ENCODE data around the gene JMJD8.

The JMJD8 gene

DNA sequence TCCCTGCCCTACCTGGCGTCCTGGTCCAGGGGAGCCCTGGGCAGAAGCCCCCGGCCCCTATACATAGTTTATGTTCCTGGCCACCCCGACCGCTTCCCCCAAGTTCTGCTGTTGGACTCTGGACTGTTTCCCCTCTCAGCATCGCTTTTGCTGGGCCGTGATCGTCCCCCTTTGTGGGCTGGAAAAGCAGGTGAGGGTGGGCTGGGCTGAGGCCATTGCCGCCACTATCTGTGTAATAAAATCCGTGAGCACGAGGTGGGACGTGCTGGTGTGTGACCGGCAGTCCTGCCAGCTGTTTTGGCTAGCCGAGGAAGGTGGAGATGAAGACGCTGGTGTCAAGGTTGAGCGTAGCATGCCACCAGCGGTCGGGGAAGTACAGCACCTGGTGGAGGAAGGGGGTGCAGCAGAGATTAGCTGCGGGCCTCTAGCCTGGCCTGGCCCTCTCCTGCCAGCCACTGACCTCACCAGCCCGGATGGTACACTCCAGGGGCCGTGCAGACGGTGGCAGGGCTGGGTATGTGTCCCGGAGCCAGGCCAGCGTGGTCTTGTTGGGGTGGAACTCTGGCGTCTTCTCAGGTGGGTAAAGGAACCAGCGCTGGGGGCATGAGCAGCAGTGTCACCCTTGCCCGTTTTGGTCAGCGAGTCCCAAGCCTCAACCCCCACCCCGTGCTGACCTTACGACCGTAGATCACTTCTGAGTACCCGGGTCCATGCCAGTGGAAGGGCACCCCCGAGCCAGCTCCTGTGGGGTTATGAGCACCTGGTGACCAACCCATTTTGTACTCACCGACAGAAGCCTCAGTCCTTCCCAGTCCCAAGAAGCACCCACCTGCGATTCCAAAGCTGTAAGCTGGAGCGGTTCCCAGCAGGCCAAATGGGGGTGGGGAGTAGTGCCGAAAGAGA is 1.4 kb downstream of the JMJD8 start:
- H3K4me2 ChIP-seq (ENCODE audit: low read depth, low read length) = peak overlapping the region; percentile 70; the same call in 1 of the 2 replicates
- no peaks in the 10 kb centered on the region for H3K36me3 ChIP-seq (replicated peaks; ENCODE audit: insufficient read depth, low read length)
- H3K9me2 ChIP-seq (replicated peaks; ENCODE audit: insufficient read depth, low read length) = no peaks in the 10 kb centered on the region
- H2AFZ ChIP-seq (ENCODE audit: low read length) = no peak overlapping the region
- H3K4me3 ChIP-seq (ENCODE audit: low read length) = peak overlapping the region; percentile 61; the same call in 1 of the 2 replicates
- H3K27ac ChIP-seq (ENCODE audit: low read length) = no peak overlapping the region
- 0 out of 2 replicates have a peak, but pooled peaks cover 4% of the 10 kb centered on the region for H3F3A ChIP-seq (ENCODE audit: insufficient read depth, low read length)
- no peaks in the 10 kb centered on the region for H3K9me3 ChIP-seq (replicated peaks; ENCODE audit: insufficient read depth, low read length)
- peaks cover 32% of the 10 kb centered on the region for H3K79me2 ChIP-seq (ENCODE audit: low read length)
- no peak overlapping the region for H3K9ac ChIP-seq (ENCODE audit: low read length)
- no peaks in the 10 kb centered on the region for H3K27me3 ChIP-seq (replicated peaks; ENCODE audit: insufficient read depth, low read length)
- TF ChIP-seq EZH2phosphoT487 (IDR thresholded peaks at IDR 0.05; ENCODE audit: low read length) (no peak), EZH2 (optimal IDR thresholded peaks at IDR 0.05; ENCODE audit: low read depth, low read length) (no peak)
- TF ChIP-seq, protein P1, sequence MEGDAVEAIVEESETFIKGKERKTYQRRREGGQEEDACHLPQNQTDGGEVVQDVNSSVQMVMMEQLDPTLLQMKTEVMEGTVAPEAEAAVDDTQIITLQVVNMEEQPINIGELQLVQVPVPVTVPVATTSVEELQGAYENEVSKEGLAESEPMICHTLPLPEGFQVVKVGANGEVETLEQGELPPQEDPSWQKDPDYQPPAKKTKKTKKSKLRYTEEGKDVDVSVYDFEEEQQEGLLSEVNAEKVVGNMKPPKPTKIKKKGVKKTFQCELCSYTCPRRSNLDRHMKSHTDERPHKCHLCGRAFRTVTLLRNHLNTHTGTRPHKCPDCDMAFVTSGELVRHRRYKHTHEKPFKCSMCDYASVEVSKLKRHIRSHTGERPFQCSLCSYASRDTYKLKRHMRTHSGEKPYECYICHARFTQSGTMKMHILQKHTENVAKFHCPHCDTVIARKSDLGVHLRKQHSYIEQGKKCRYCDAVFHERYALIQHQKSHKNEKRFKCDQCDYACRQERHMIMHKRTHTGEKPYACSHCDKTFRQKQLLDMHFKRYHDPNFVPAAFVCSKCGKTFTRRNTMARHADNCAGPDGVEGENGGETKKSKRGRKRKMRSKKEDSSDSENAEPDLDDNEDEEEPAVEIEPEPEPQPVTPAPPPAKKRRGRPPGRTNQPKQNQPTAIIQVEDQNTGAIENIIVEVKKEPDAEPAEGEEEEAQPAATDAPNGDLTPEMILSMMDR (IDR thresholded peaks at IDR 0.05; ENCODE audit: low read length) = no peak
- H4K20me1 ChIP-seq (ENCODE audit: insufficient read depth, low read length) = no peaks in the 10 kb centered on the region
- no peak for DNase-seq
- peaks cover 8% of the 10 kb centered on the region; the same call in 1 of the 2 replicates for H3K4me1 ChIP-seq (ENCODE audit: low read length)

DNA sequence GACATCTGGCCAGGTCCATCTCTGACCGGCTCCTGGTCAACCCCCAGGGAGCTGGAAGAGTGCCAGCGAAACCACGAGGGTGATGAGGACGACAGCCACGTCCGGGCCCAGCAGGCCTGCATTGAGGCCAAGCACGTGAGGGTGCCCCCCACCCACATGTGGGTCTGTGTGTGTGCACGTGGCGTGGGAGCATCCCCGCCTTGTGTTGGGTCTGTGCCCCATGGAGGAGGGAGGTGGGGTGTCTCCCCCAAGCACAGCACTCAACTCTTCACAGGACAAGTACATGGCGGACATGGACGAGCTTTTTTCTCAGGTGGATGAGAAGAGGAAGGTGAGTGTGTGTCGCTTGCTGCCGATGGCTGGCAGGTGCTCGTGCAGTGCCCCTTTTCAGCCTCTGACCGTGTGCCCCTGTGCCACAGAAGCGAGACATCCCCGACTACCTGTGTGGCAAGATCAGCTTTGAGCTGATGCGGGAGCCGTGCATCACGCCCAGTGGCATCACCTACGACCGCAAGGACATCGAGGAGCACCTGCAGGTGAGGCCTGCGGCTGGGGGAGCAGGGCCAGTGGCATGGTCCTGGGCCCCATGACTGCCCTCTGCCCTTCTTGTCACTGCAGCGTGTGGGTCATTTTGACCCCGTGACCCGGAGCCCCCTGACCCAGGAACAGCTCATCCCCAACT is 2.2 kb downstream of the JMJD8 start:
- H3K4me1 ChIP-seq (ENCODE audit: low read length) = peaks cover 8% of the 10 kb centered on the region; the same call in 1 of the 2 replicates
- TF ChIP-seq, protein P1 (IDR thresholded peaks at IDR 0.05; ENCODE audit: low read length) = no peak
- no peak for TF ChIP-seq EZH2phosphoT487 (IDR thresholded peaks at IDR 0.05; ENCODE audit: low read length)
- no peak for TF ChIP-seq EZH2 (optimal IDR thresholded peaks at IDR 0.05; ENCODE audit: low read depth, low read length)
- DNase-seq = no peak
- peak overlapping the region; percentile 93 for H3K4me2 ChIP-seq (ENCODE audit: low read depth, low read length)
- H3K4me3 ChIP-seq (ENCODE audit: low read length) = peak overlapping the region; percentile 84; the same call in 1 of the 2 replicates
- H3K27ac ChIP-seq (ENCODE audit: low read length) = no peak overlapping the region
- H3K9me2 ChIP-seq (replicated peaks; ENCODE audit: insufficient read depth, low read length) = no peaks in the 10 kb centered on the region
- no peaks in the 10 kb centered on the region for H3K9me3 ChIP-seq (replicated peaks; ENCODE audit: insufficient read depth, low read length)
- H3K9ac ChIP-seq (ENCODE audit: low read length) = no peak overlapping the region
- no peak overlapping the region for H2AFZ ChIP-seq (ENCODE audit: low read length)
- no peaks in the 10 kb centered on the region for H3K27me3 ChIP-seq (replicated peaks; ENCODE audit: insufficient read depth, low read length)
- no peaks in the 10 kb centered on the region for H3K36me3 ChIP-seq (replicated peaks; ENCODE audit: insufficient read depth, low read length)
- H3F3A ChIP-seq (ENCODE audit: insufficient read depth, low read length) = 0 out of 2 replicates have a peak, but pooled peaks cover 4% of the 10 kb centered on the region
- no peaks in the 10 kb centered on the region for H4K20me1 ChIP-seq (ENCODE audit: insufficient read depth, low read length)
- H3K79me2 ChIP-seq (ENCODE audit: low read length) = peaks cover 32% of the 10 kb centered on the region

DNA sequence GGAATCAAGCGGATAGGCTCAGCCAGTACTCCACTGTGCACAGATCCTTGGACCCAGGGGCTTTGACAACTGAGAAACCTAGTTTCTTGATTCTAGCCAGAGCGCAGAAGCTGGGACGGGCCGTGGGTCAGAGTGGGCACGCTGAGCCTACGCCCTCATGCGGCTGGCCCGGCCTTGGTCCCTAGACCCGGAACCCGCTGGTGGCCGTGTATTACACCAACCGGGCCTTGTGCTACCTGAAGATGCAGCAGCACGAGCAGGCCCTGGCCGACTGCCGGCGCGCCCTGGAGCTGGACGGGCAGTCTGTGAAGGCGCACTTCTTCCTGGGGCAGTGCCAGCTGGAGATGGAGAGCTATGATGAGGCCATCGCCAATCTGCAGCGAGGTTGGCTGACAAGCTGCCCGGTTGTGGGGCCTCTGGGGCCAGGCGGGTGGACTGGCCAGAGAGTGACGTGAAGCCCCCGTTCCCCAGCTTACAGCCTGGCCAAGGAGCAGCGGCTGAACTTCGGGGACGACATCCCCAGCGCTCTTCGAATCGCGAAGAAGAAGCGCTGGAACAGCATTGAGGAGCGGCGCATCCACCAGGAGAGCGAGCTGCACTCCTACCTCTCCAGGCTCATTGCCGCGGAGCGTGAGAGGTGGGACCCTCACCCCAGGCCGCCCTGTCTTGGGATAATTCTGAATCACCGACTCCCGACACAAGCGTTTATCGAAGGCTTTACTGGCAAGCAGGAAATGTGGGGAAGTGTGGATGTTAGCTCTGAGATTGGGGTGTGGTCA is 3.0 kb downstream of the JMJD8 start:
- H3K9ac ChIP-seq (ENCODE audit: low read length) = peak overlapping the region; percentile 69
- H3K4me3 ChIP-seq (ENCODE audit: low read length) = peak overlapping the region; percentile 84
- TF ChIP-seq, protein P1 (IDR thresholded peaks at IDR 0.05; ENCODE audit: low read length) = peak; percentile 10; the same call in 1 of the 2 replicates
- TF ChIP-seq EZH2phosphoT487 (IDR thresholded peaks at IDR 0.05; ENCODE audit: low read length) (no peak), EZH2 (optimal IDR thresholded peaks at IDR 0.05; ENCODE audit: low read depth, low read length) (no peak)
- H4K20me1 ChIP-seq (ENCODE audit: insufficient read depth, low read length) = no peaks in the 10 kb centered on the region
- H3K27ac ChIP-seq (ENCODE audit: low read length) = no peak overlapping the region
- 0 out of 2 replicates have a peak, but pooled peaks cover 4% of the 10 kb centered on the region for H3F3A ChIP-seq (ENCODE audit: insufficient read depth, low read length)
- peaks cover 32% of the 10 kb centered on the region for H3K79me2 ChIP-seq (ENCODE audit: low read length)
- peak overlapping the region; percentile 93 for H3K4me2 ChIP-seq (ENCODE audit: low read depth, low read length)
- H3K27me3 ChIP-seq (replicated peaks; ENCODE audit: insufficient read depth, low read length) = no peaks in the 10 kb centered on the region
- H3K4me1 ChIP-seq (ENCODE audit: low read length) = peaks cover 8% of the 10 kb centered on the region; the same call in 1 of the 2 replicates
- DNase-seq = peak; percentile 33
- H3K9me3 ChIP-seq (replicated peaks; ENCODE audit: insufficient read depth, low read length) = no peaks in the 10 kb centered on the region
- no peak overlapping the region for H2AFZ ChIP-seq (ENCODE audit: low read length)
- H3K36me3 ChIP-seq (replicated peaks; ENCODE audit: insufficient read depth, low read length) = no peaks in the 10 kb centered on the region
- no peaks in the 10 kb centered on the region for H3K9me2 ChIP-seq (replicated peaks; ENCODE audit: insufficient read depth, low read length)

Measured in MM.1S (cell line).